SK-N-SH (cell line): ENCODE measurements around the gene GYPC. TPM values are rescaled to one million over a fixed set of nuclear protein-coding genes. Genes with fewer than 3 reads are reported as not detected.

ENCODE experiments used
- CTCF ChIA-PET: fragments of 300-600, 350-600 bp; formaldehyde crosslinking; extraction: SDS; loops from one replicate; lab custom pipeline; 2021; lab: Yijun Ruan, JAX
- POLR2A ChIA-PET: fragments of 350-600 bp; sonication (Branson Sonifier 250); formaldehyde crosslinking; extraction: SDS; loops from one replicate; lab custom pipeline; 2020; ENCODE audit warnings: antibody characterized with exemption, inconsistent platforms; lab: Yijun Ruan, JAX
- DNase-seq: peaks from one replicate; pipeline ENCODE4 v3.0.0; 2012
- H2AFZ ChIP-seq: fragments of 200-600 bp; sonication (generic); 2 replicates; pipeline ENCODE4 v1.8.1; 2016; ENCODE audit warnings: antibody characterized with exemption, mild to moderate bottlenecking, low read depth
- H3F3A ChIP-seq: fragments of 200-600 bp; sonication (generic); replicated peaks from 2 replicates; pipeline ENCODE3; 2016; ENCODE audit warnings: antibody characterized with exemption, mild to moderate bottlenecking; ENCODE audit not compliant: insufficient read depth
- H3K27ac ChIP-seq, 2 experiments: fragments of 200-500 bp in 1 of 2; fragments of 200-600 bp in 1 of 2; sonication (Bioruptor generic) in 1 of 2; sonication (generic), shearing (Covaris generic) in 1 of 2; 2 replicates each; pipeline versions ENCODE4 v1.5.1 to v1.6.1; 2014 to 2016; ENCODE audit warnings: low read depth in 2 of 2, inconsistent platforms in 1 of 2, low read length in 1 of 2, mild to moderate bottlenecking in 1 of 2, mixed read lengths in 1 of 2
- H3K27me3 ChIP-seq: fragments of 200-600 bp; sonication (generic), shearing (Covaris generic); 2 replicates; pipeline ENCODE4 v1.6.1; 2016; ENCODE audit warnings: mixed run types; ENCODE audit not compliant: insufficient read depth
- H3K36me3 ChIP-seq, 2 experiments: fragments of 200-500 bp in 1 of 2; fragments of 200-600 bp in 1 of 2; sonication (Bioruptor generic) in 1 of 2; sonication (generic) in 1 of 2; replicated peaks in 1 of 2; 2 replicates each; pipeline versions ENCODE3 to v1.5.1; 2014 to 2016; ENCODE audit warnings: low read length in 1 of 2, mild to moderate bottlenecking in 1 of 2; ENCODE audit not compliant: insufficient read depth in 2 of 2, control insufficient read depth in 1 of 2
- H3K4me1 ChIP-seq, 2 experiments: fragments of 200-500 bp in 1 of 2; fragments of 200-600 bp in 1 of 2; sonication (Bioruptor generic) in 1 of 2; sonication (generic), shearing (Covaris generic) in 1 of 2; 2 replicates each; pipeline versions ENCODE4 v1.5.1 to v1.6.1; 2014 to 2016; ENCODE audit warnings: low read depth in 1 of 2, low read length in 1 of 2, mixed run types in 1 of 2; ENCODE audit not compliant: insufficient read depth in 2 of 2, control insufficient read depth in 1 of 2
- H3K4me2 ChIP-seq: fragments of 200-600 bp; sonication (generic), shearing (Covaris generic); 2 replicates; pipeline ENCODE4 v1.6.1; 2017; ENCODE audit warnings: mixed run types
- H3K4me3 ChIP-seq, 2 experiments: fragments of 200-500 bp in 1 of 2; fragments of 200-600 bp in 1 of 2; sonication (Bioruptor generic) in 1 of 2; sonication (generic), shearing (Covaris generic) in 1 of 2; 2 replicates each; pipeline versions ENCODE4 v1.5.1 to v1.8.1; 2014 to 2016; ENCODE audit warnings: low read depth in 2 of 2, inconsistent platforms in 1 of 2, low read length in 1 of 2, mild to moderate bottlenecking in 1 of 2, mixed read lengths in 1 of 2, moderate library complexity in 1 of 2
- H3K79me2 ChIP-seq: fragments of 200-600 bp; sonication (generic); 2 replicates; pipeline ENCODE4 v1.8.1; 2017; ENCODE audit warnings: mild to moderate bottlenecking; ENCODE audit not compliant: insufficient read depth
- H3K9ac ChIP-seq: fragments of 200-600 bp; sonication (generic); 2 replicates; pipeline ENCODE4 v1.6.1; 2017; ENCODE audit warnings: mixed run types
- H3K9me2 ChIP-seq: fragments of 200-600 bp; sonication (generic); 2 replicates; pipeline ENCODE4 v1.6.1; 2017; ENCODE audit warnings: mixed run types
- H3K9me3 ChIP-seq: fragments of 200-600 bp; sonication (generic); 2 replicates; pipeline ENCODE4 v1.6.1; 2017; ENCODE audit warnings: mixed run types, mild to moderate bottlenecking, moderate library complexity
- H4K20me1 ChIP-seq: fragments of 200-600 bp; sonication (generic); 2 replicates; pipeline ENCODE4 v1.6.1; 2017; ENCODE audit warnings: mild to moderate bottlenecking, mixed run types; ENCODE audit not compliant: insufficient read depth
- CHD2 ChIP-seq: fragments of 150-350 bp; IDR thresholded peaks from 2 replicates; pipeline ENCODE4 v1.6.1; 2018; ENCODE audit warnings: low read length; ENCODE audit not compliant: partially characterized antibody
- FOSL2 ChIP-seq: IDR thresholded peaks from 2 replicates; pipeline ENCODE4 v1.4.0; 2012; ENCODE audit warnings: low read depth, mild to moderate bottlenecking, moderate library complexity, borderline replicate concordance
- FOXJ3 ChIP-seq: sonication (generic); formaldehyde crosslinking; IDR thresholded peaks from 2 replicates; pipeline ENCODE4 v1.5.1; 2020; ENCODE audit warnings: mild to moderate bottlenecking, missing genetic modification reagents
- GATA2 ChIP-seq: sonication (generic); formaldehyde crosslinking; IDR thresholded peaks from 2 replicates; pipeline ENCODE4 v1.5.0; 2020; ENCODE audit warnings: mild to moderate bottlenecking, missing genetic modification reagents
- JUND ChIP-seq: IDR thresholded peaks from 2 replicates; pipeline ENCODE4 v1.4.0; 2012
- MEF2A ChIP-seq: IDR thresholded peaks from 2 replicates; pipeline ENCODE4 v1.4.0; 2012; ENCODE audit warnings: low read depth, borderline replicate concordance
- POLR2AphosphoS5 ChIP-seq: IDR thresholded peaks from 2 replicates; pipeline ENCODE4 v1.6.1; 2012; ENCODE audit warnings: low read depth, low read length
- RCOR1 ChIP-seq: fragments of 150-350 bp; IDR thresholded peaks from 2 replicates; pipeline ENCODE4 v1.6.1; 2017; ENCODE audit warnings: antibody characterized with exemption, low read length
- RXRA ChIP-seq: IDR thresholded peaks from 2 replicates; pipeline ENCODE4 v1.4.0; 2012; ENCODE audit warnings: low read depth, mild to moderate bottlenecking, borderline replicate concordance
- TCF12 ChIP-seq: IDR thresholded peaks from 2 replicates; pipeline ENCODE4 v1.4.0; 2012
- TEAD4 ChIP-seq: IDR thresholded peaks from 2 replicates; pipeline ENCODE4 v1.4.0; 2012; ENCODE audit warnings: mild to moderate bottlenecking, borderline replicate concordance; ENCODE audit not compliant: insufficient read depth
- WGBS: methylation state at CpG from one replicate; pipeline ENCODE4 v1.1.6; 2017; ENCODE audit warnings: low lambda C conversion rate; 5-methylcytosine and 5-hydroxymethylcytosine counted together
- polyA plus RNA-seq, 3 experiments: library from polyadenylated mRNA; depleted of rRNA; stranded (reverse); fragments of >200 nt; gene quantifications; 2 replicates each; pipeline ENCODE4 v1.2.3, GENCODE V29; 2012
- TF ChIP-seq, protein P1 (sequence below): IDR thresholded peaks from 2 replicates; pipeline ENCODE4 v1.6.1; 2012; ENCODE audit warnings: mild to moderate bottlenecking, low read depth, low read length, moderate library complexity
- TF ChIP-seq, protein P2 (sequence below): fragments of 200-600 bp; sonication (generic); IDR thresholded peaks from 2 replicates; pipeline ENCODE4 v1.6.1; 2017; ENCODE audit warnings: antibody characterized with exemption, mild to moderate bottlenecking, moderate library complexity
- TF ChIP-seq, protein P3 (sequence below): fragments of 150-350 bp; IDR thresholded peaks from 2 replicates; pipeline ENCODE4 v1.6.1; 2017; ENCODE audit warnings: antibody characterized with exemption, low read length, low read depth, borderline replicate concordance
- TF ChIP-seq, protein P4 (sequence below): IDR thresholded peaks from 2 replicates; pipeline ENCODE4 v1.4.0; 2012; ENCODE audit warnings: low read depth, borderline replicate concordance

The GYPC gene
- polyA plus RNA-seq, 1 of the 3 experiments (the other 2 are of a cell fraction) = not detected

DNA sequence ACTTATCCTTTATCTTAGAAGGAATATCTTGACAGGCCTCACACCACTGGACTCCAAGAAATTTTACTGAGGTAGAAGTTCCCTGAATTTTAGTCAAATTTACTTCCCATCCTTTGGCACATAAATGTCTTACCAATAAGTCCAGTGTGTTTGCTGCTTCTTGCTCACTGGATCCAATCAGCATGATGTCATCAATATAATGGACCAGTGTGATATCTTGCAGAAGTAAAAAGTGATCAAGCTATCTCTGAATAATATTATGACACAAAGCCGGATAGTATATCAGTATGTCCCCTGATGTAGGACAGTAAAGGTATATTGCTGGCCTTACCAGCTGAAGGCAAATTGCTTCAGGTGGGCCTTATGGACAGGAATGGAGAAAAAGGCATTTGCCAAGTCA, 6.9 kb upstream of the GYPC start:
- Histone ChIP-seq H3K27me3 (no peaks in the 10 kb centered on the region), H3K4me1 (no peaks in the 10 kb centered on the region; a peak in 1 of 4 replicates), H3K79me2 (no peaks in the 10 kb centered on the region), H3K9ac (no peak overlapping the region), H3K9me2 (no peaks in the 10 kb centered on the region), H2AFZ (no peak overlapping the region), H3K27ac (no peak overlapping the region), H3F3A (no peaks in the 10 kb centered on the region), H3K4me2 (no peak overlapping the region), H4K20me1 (no peaks in the 10 kb centered on the region), H3K9me3 (no peaks in the 10 kb centered on the region), H3K4me3 (no peak overlapping the region), H3K36me3 (no peaks in the 10 kb centered on the region)
- 22% methylated on average over 1 of the region's 1 CpG for WGBS
- DNase-seq = no peak
- ChIA-PET POLR2A (no interaction called here), CTCF (no interaction called here)
- no peak for TF ChIP-seq FOXJ3 (CRISPR knock-in tag)
- no peak for TF ChIP-seq TEAD4
- TF ChIP-seq MEF2A = no peak
- TF ChIP-seq CHD2 = no peak
- TF ChIP-seq RXRA = no peak
- TF ChIP-seq, protein P1, sequence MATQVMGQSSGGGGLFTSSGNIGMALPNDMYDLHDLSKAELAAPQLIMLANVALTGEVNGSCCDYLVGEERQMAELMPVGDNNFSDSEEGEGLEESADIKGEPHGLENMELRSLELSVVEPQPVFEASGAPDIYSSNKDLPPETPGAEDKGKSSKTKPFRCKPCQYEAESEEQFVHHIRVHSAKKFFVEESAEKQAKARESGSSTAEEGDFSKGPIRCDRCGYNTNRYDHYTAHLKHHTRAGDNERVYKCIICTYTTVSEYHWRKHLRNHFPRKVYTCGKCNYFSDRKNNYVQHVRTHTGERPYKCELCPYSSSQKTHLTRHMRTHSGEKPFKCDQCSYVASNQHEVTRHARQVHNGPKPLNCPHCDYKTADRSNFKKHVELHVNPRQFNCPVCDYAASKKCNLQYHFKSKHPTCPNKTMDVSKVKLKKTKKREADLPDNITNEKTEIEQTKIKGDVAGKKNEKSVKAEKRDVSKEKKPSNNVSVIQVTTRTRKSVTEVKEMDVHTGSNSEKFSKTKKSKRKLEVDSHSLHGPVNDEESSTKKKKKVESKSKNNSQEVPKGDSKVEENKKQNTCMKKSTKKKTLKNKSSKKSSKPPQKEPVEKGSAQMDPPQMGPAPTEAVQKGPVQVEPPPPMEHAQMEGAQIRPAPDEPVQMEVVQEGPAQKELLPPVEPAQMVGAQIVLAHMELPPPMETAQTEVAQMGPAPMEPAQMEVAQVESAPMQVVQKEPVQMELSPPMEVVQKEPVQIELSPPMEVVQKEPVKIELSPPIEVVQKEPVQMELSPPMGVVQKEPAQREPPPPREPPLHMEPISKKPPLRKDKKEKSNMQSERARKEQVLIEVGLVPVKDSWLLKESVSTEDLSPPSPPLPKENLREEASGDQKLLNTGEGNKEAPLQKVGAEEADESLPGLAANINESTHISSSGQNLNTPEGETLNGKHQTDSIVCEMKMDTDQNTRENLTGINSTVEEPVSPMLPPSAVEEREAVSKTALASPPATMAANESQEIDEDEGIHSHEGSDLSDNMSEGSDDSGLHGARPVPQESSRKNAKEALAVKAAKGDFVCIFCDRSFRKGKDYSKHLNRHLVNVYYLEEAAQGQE = no peak
- TF ChIP-seq TCF12 = no peak
- TF ChIP-seq POLR2AphosphoS5 = no peak
- TF ChIP-seq, protein P2, sequence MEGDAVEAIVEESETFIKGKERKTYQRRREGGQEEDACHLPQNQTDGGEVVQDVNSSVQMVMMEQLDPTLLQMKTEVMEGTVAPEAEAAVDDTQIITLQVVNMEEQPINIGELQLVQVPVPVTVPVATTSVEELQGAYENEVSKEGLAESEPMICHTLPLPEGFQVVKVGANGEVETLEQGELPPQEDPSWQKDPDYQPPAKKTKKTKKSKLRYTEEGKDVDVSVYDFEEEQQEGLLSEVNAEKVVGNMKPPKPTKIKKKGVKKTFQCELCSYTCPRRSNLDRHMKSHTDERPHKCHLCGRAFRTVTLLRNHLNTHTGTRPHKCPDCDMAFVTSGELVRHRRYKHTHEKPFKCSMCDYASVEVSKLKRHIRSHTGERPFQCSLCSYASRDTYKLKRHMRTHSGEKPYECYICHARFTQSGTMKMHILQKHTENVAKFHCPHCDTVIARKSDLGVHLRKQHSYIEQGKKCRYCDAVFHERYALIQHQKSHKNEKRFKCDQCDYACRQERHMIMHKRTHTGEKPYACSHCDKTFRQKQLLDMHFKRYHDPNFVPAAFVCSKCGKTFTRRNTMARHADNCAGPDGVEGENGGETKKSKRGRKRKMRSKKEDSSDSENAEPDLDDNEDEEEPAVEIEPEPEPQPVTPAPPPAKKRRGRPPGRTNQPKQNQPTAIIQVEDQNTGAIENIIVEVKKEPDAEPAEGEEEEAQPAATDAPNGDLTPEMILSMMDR = no peak
- TF ChIP-seq JUND = no peak
- no peak for TF ChIP-seq RCOR1
- TF ChIP-seq, protein P3, sequence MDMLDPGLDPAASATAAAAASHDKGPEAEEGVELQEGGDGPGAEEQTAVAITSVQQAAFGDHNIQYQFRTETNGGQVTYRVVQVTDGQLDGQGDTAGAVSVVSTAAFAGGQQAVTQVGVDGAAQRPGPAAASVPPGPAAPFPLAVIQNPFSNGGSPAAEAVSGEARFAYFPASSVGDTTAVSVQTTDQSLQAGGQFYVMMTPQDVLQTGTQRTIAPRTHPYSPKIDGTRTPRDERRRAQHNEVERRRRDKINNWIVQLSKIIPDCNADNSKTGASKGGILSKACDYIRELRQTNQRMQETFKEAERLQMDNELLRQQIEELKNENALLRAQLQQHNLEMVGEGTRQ = no peak
- no peak for TF ChIP-seq FOSL2
- TF ChIP-seq GATA2 (CRISPR knock-in tag) = no peak
- TF ChIP-seq, protein P4, sequence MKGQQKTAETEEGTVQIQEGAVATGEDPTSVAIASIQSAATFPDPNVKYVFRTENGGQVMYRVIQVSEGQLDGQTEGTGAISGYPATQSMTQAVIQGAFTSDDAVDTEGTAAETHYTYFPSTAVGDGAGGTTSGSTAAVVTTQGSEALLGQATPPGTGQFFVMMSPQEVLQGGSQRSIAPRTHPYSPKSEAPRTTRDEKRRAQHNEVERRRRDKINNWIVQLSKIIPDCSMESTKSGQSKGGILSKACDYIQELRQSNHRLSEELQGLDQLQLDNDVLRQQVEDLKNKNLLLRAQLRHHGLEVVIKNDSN = no peak
